H1 (cell line): ENCODE measurements around the gene LIN37. TPM values are rescaled to one million over a fixed set of nuclear protein-coding genes. Genes with fewer than 3 reads are reported as not detected.

Source experiments
- CTCF ChIA-PET: fragments of 300-600 bp; sonication (Branson Sonifier 250); formaldehyde crosslinking; loops from one replicate; lab custom pipeline; 2021; ENCODE audit not compliant: partially characterized antibody; lab: Charles Lee
- POLR2A ChIA-PET: fragments of 300-600 bp; sonication (Branson Sonifier 250); formaldehyde crosslinking; loops from one replicate; lab custom pipeline; 2021; ENCODE audit warnings: inconsistent platforms; ENCODE audit not compliant: partially characterized antibody; lab: Charles Lee
- DNase-seq, 2 experiments: peaks; one replicate each; pipeline versions ENCODE4 v3.0.0 to v3.0.0-alpha.2; 2010 to 2022; ENCODE audit warnings: low spot score in 2 of 2, low read depth in 1 of 2, mixed read lengths in 1 of 2
- FAIRE-seq: peaks from 2 replicates; lab custom pipeline; 2011; peaks lifted over from hg19 to GRCh38; lab: Jason Lieb, UNC
- H2AFZ ChIP-seq: 2 replicates; pipeline ENCODE4 v1.8.1; 2012; ENCODE audit warnings: low read length, inconsistent platforms
- H2AK5ac ChIP-seq: 2 replicates; pipeline ENCODE4 v1.6.1; 2013; ENCODE audit warnings: low read depth, low read length
- H2BK120ac ChIP-seq: replicated peaks from 2 replicates; pipeline ENCODE3; 2013; ENCODE audit warnings: low read depth, low read length, inconsistent platforms
- H2BK12ac ChIP-seq: 2 replicates; pipeline ENCODE4 v1.6.1; 2013; ENCODE audit warnings: low read depth, low read length
- H2BK15ac ChIP-seq: 2 replicates; pipeline ENCODE4 v1.6.1; 2013; ENCODE audit warnings: low read length
- H2BK20ac ChIP-seq: 2 replicates; pipeline ENCODE4 v1.6.1; 2013; ENCODE audit warnings: low read length
- H2BK5ac ChIP-seq: 2 replicates; pipeline ENCODE4 v1.6.1; 2013; ENCODE audit warnings: low read depth, low read length
- H3K14ac ChIP-seq: 2 replicates; pipeline ENCODE4 v1.6.1; 2013; ENCODE audit warnings: inconsistent platforms; ENCODE audit not compliant: insufficient read length
- H3K18ac ChIP-seq: 2 replicates; pipeline ENCODE4 v1.6.1; 2013; ENCODE audit warnings: low read length; ENCODE audit errors: extremely low read depth
- H3K23ac ChIP-seq: 2 replicates; pipeline ENCODE4 v1.6.1; 2013; ENCODE audit warnings: inconsistent platforms; ENCODE audit not compliant: insufficient read length
- H3K23me2 ChIP-seq: 2 replicates; pipeline ENCODE4 v1.6.1; 2013; ENCODE audit warnings: low read depth, low read length
- H3K27ac ChIP-seq: 2 replicates; pipeline ENCODE4 v1.6.1; 2011; ENCODE audit warnings: low read depth, low read length, inconsistent platforms
- H3K27me3 ChIP-seq, 4 experiments: replicated peaks in 1 of 4; 1 replicate in 1 of 4; 2 replicates in 3 of 4; pipeline versions ENCODE4 v1.6.1 to v1.8.1; 2011 to 2013; ENCODE audit warnings: low read length in 3 of 4, mild to moderate bottlenecking in 3 of 4, inconsistent platforms in 2 of 4, mixed read lengths in 2 of 4, moderate library complexity in 1 of 4; ENCODE audit not compliant: control insufficient read depth in 3 of 4, insufficient read depth in 3 of 4; ENCODE audit errors: extremely low read depth in 1 of 4
- H3K36me3 ChIP-seq, 4 experiments: 2 replicates each; pipeline versions ENCODE4 v1.6.1 to v1.8.1; 2011 to 2013; ENCODE audit warnings: mild to moderate bottlenecking in 4 of 4, low read length in 3 of 4, moderate library complexity in 2 of 4, control low read depth in 1 of 4, inconsistent platforms in 1 of 4; ENCODE audit not compliant: insufficient read depth in 4 of 4, control insufficient read depth in 2 of 4
- H3K4ac ChIP-seq: replicated peaks from 2 replicates; pipeline ENCODE3; 2013; ENCODE audit warnings: low read length, low read depth, mixed read lengths, inconsistent platforms; ENCODE audit not compliant: insufficient read length
- H3K4me1 ChIP-seq, 4 experiments: replicated peaks in 1 of 4; 1 replicate in 1 of 4; 2 replicates in 3 of 4; pipeline versions ENCODE4 v1.6.1 to v1.8.1; 2011 to 2013; ENCODE audit warnings: low read length in 3 of 4, inconsistent platforms in 2 of 4, mixed read lengths in 1 of 4; ENCODE audit not compliant: insufficient read depth in 4 of 4, control insufficient read depth in 3 of 4
- H3K4me2 ChIP-seq, 2 experiments: 2 replicates each; pipeline versions ENCODE4 v1.6.1 to v1.8.1; 2011 to 2013; ENCODE audit warnings: low read depth in 2 of 2, low read length in 2 of 2, control low read depth in 1 of 2, inconsistent platforms in 1 of 2, mild to moderate bottlenecking in 1 of 2; ENCODE audit not compliant: insufficient read depth in 1 of 2
- H3K4me3 ChIP-seq, 4 experiments: fragments of 200-600, 300-600 bp in 1 of 4; sonication (generic), shearing (Covaris generic), sonication (Bioruptor Twin) in 1 of 4; 2 replicates each; pipeline versions ENCODE4 v1.5.1 to v1.8.1; 2011 to 2016; ENCODE audit warnings: low read length in 4 of 4, low read depth in 3 of 4, control low read depth in 2 of 4, inconsistent platforms in 2 of 4, mild to moderate bottlenecking in 2 of 4, mixed read lengths in 1 of 4, moderate library complexity in 1 of 4; ENCODE audit not compliant: insufficient read depth in 2 of 4; ENCODE audit errors: extremely low read depth in 1 of 4
- H3K56ac ChIP-seq: replicated peaks from 2 replicates; pipeline ENCODE3; 2013; ENCODE audit warnings: low read depth, mild to moderate bottlenecking, mixed read lengths, low read length, inconsistent platforms; ENCODE audit not compliant: insufficient read length
- H3K79me1 ChIP-seq: 2 replicates; pipeline ENCODE4 v1.6.1; 2013; ENCODE audit warnings: low read depth, low read length, control low read depth
- H3K79me2 ChIP-seq, 2 experiments: 2 replicates each; pipeline versions ENCODE4 v1.6.1 to v1.8.1; 2012 to 2013; ENCODE audit warnings: low read length in 2 of 2, mild to moderate bottlenecking in 2 of 2, inconsistent platforms in 1 of 2; ENCODE audit not compliant: insufficient read depth in 2 of 2, control insufficient read depth in 1 of 2
- H3K9ac ChIP-seq, 4 experiments: replicated peaks in 1 of 4; 1 replicate in 1 of 4; 2 replicates in 3 of 4; pipeline versions ENCODE4 v1.6.1 to v1.8.1; 2011 to 2013; ENCODE audit warnings: low read depth in 3 of 4, low read length in 3 of 4, control low read depth in 2 of 4, mild to moderate bottlenecking in 2 of 4, moderate library complexity in 2 of 4, inconsistent platforms in 1 of 4; ENCODE audit errors: extremely low read depth in 1 of 4
- H3K9me3 ChIP-seq, 2 experiments: 2 replicates each; pipeline versions ENCODE4 v1.6.1 to v1.8.1; 2012 to 2013; ENCODE audit warnings: mild to moderate bottlenecking in 2 of 2, moderate library complexity in 2 of 2, control low read depth in 1 of 2, inconsistent platforms in 1 of 2, low read depth in 1 of 2, low read length in 1 of 2, mixed read lengths in 1 of 2; ENCODE audit not compliant: insufficient read depth in 2 of 2
- H4K20me1 ChIP-seq, 2 experiments: replicated peaks in 1 of 2; 2 replicates each; pipeline versions ENCODE3 to v1.8.1; 2011 to 2013; ENCODE audit warnings: inconsistent platforms in 2 of 2, low read length in 2 of 2, mild to moderate bottlenecking in 1 of 2; ENCODE audit not compliant: insufficient read depth in 2 of 2, control insufficient read depth in 1 of 2
- H4K5ac ChIP-seq: 2 replicates; pipeline ENCODE4 v1.6.1; 2013; ENCODE audit warnings: low read length, low read depth, mixed read lengths, inconsistent platforms; ENCODE audit not compliant: insufficient read length
- H4K8ac ChIP-seq: 2 replicates; pipeline ENCODE4 v1.8.0; 2013; ENCODE audit warnings: mild to moderate bottlenecking, moderate library complexity, low read length, inconsistent platforms; ENCODE audit not compliant: insufficient read depth; ENCODE audit errors: extremely low read depth
- H4K91ac ChIP-seq: replicated peaks from 2 replicates; pipeline ENCODE3; 2013; ENCODE audit warnings: low read length, mixed read lengths, inconsistent platforms; ENCODE audit not compliant: insufficient read length
- POLR2AphosphoS5 ChIP-seq: IDR thresholded peaks from 2 replicates; pipeline ENCODE4 v1.6.1; 2011; ENCODE audit warnings: low read depth, low read length
- WGBS, 2 experiments: shearing (Covaris generic) in 1 of 2; methylation state at CpG; one replicate each; pipeline versions ENCODE4 v1.1.6 to v1.1.7; 2013 to 2015; ENCODE audit warnings: low lambda C conversion rate in 2 of 2, mixed read lengths in 2 of 2, inconsistent platforms in 1 of 2, low coverage in 1 of 2, missing lambda C conversion rate in 1 of 2; ENCODE audit not compliant: insufficient replicate concordance in 2 of 2, insufficient coverage in 1 of 2, insufficient read length in 1 of 2; ENCODE audit errors: extremely low coverage in 1 of 2, missing lambda C conversion rate in 1 of 2; 5-methylcytosine and 5-hydroxymethylcytosine counted together
- polyA plus RNA-seq, 7 experiments: library from polyadenylated mRNA; depleted of rRNA in 3 of 7; stranded (reverse) in 5 of 7; unstranded in 2 of 7; fragments of >200 nt in 5 of 7; fragments of 200-250 nt in 2 of 7; gene quantifications; 1 replicate in 5 of 7; 2 replicates in 1 of 7; 4 replicates in 1 of 7; pipeline versions ENCODE4 v1.2.1 to v1.2.3, GENCODE V29; 2011 to 2013; ENCODE audit warnings: missing spikeins in 2 of 7, mixed read lengths in 2 of 7
- total RNA-seq: library from RNA; stranded (reverse); fragmentation: NEBNext Ultra II Directional; extraction: Animal tissue kit (Norgen Biotek cat#: 25700); gene quantifications from 2 replicates; pipeline ENCODE4 v1.2.1, GENCODE V29; 2021

LIN37 gene
- total and polyA plus RNA-seq, 2 of the 8 experiments (the other 6 are each of a cell fraction or from before 2014, with no cell fraction given): 3.8 to 9.8 TPM

- no peak overlapping the region for H2BK5ac ChIP-seq
- no peak for TF ChIP-seq POLR2AphosphoS5
- H3K36me3 ChIP-seq: no peaks in the 10 kb centered on the region
- WGBS, 2 experiments: 96% methylated on average over 13 of the region's 20 CpGs; no CpG with 5 or more reads in 1 of the 2 experiments
- peaks cover 0 to 33% (median 21%) of the 10 kb centered on the region in 4 experiments; a peak in 6 of 7 replicates for H3K4me1 ChIP-seq
- H3K4ac ChIP-seq: no peak overlapping the region
- POLR2A ChIA-PET: no interaction called here
- no peak overlapping the region for H3K27ac ChIP-seq
- H3K56ac ChIP-seq: no peak overlapping the region
- no peak overlapping the region for H2BK12ac ChIP-seq
- peaks cover 0 to 8% of the 10 kb centered on the region in 2 experiments for H4K20me1 ChIP-seq
- H2BK15ac ChIP-seq: no peak overlapping the region
- H3K23me2 ChIP-seq: peaks cover 15% of the 10 kb centered on the region
- peaks cover 0 to 9% (median 7%) of the 10 kb centered on the region in 4 experiments; a peak in 3 of 7 replicates for H3K27me3 ChIP-seq
- H4K5ac ChIP-seq: no peak overlapping the region
- H4K91ac ChIP-seq: no peak overlapping the region
- H3K18ac ChIP-seq: no peak overlapping the region
- H3K4me3 ChIP-seq: no peak overlapping the region
- H3K9ac ChIP-seq: no peak overlapping the region
- no peak overlapping the region for H2BK120ac ChIP-seq
- no peak overlapping the region for H3K14ac ChIP-seq
- no peaks in the 10 kb centered on the region for H3K9me3 ChIP-seq
- no peak for FAIRE-seq
- H3K23ac ChIP-seq: no peak overlapping the region
- H3K79me1 ChIP-seq: no peaks in the 10 kb centered on the region; the same call in 1 of the 2 replicates
- no peaks in the 10 kb centered on the region for H3K79me2 ChIP-seq
- H4K8ac ChIP-seq: no peak overlapping the region
- DNase-seq: no peak
- H2BK20ac ChIP-seq: no peak overlapping the region
- no peak overlapping the region for H3K4me2 ChIP-seq
- H2AFZ ChIP-seq: no peak overlapping the region
- no peak overlapping the region for H2AK5ac ChIP-seq
- CTCF ChIA-PET: interaction anchor here (1.5 kb wide), 1 partner anchor 33 kb away, joined by 4 read pairs; the partner anchor contains the start of gene LIN37
Measured at GRCh38 chr19:35780717-35781116, 32.3 kb downstream of the LIN37 start.
